Keratinocyte (primary cell): ENCODE data around the gene OLFML2A.

Experiments
- EZH2 ChIP-seq: IDR thresholded peaks from one replicate; pipeline ENCODE4 v1.6.1; 2012; ENCODE audit warnings: inconsistent platforms, mild to moderate bottlenecking, low read length, moderate library complexity
- TF ChIP-seq, protein P1 (sequence below), 3 experiments: IDR thresholded peaks in 1 of 3; conservative IDR thresholded peaks in 1 of 3; optimal IDR thresholded peaks in 1 of 3; 2 replicates in 2 of 3; 3 replicates in 1 of 3; pipeline versions ENCODE3 to v1.5.1; 2011; ENCODE audit warnings: low read length in 3 of 3, mild to moderate bottlenecking in 3 of 3, moderate library complexity in 2 of 3, control low read depth in 1 of 3, inconsistent platforms in 1 of 3; ENCODE audit not compliant: insufficient read depth in 2 of 3; ENCODE audit errors: extremely low read depth in 1 of 3

DNA sequence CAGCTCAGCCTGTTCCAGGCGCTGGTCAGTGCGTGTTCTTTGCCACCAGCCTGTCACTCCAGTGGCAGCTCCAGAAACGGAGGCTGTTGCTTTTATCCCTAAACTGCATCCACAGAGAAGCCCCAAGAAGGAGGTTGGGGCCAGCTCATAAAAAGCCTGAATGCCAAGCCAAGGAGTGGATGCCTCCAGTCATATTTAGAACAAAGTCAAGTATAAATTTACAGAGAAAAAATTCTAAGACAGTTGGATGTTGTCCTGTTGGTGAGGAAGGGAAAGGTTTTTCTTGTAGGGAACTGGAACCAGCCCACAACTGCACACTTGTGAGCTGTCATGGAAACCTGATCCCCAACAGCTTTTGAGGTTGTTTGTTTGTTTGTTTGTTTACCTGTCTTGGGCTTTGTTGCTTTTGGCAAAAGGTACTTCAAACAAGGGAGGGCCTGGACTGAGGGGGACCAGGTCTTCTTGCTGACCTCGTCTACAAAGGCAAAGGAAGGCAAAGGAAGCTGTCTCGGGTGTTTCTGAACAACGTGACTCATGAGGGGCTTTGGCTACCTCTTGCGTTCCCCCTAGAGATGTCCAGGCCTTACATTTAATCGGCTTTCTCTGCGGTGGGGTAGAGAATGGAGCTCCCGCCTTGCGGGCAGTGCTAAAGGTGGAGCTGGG is 36.7 kb downstream of the OLFML2A start:
- TF ChIP-seq, protein P1, sequence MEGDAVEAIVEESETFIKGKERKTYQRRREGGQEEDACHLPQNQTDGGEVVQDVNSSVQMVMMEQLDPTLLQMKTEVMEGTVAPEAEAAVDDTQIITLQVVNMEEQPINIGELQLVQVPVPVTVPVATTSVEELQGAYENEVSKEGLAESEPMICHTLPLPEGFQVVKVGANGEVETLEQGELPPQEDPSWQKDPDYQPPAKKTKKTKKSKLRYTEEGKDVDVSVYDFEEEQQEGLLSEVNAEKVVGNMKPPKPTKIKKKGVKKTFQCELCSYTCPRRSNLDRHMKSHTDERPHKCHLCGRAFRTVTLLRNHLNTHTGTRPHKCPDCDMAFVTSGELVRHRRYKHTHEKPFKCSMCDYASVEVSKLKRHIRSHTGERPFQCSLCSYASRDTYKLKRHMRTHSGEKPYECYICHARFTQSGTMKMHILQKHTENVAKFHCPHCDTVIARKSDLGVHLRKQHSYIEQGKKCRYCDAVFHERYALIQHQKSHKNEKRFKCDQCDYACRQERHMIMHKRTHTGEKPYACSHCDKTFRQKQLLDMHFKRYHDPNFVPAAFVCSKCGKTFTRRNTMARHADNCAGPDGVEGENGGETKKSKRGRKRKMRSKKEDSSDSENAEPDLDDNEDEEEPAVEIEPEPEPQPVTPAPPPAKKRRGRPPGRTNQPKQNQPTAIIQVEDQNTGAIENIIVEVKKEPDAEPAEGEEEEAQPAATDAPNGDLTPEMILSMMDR (optimal IDR thresholded peaks at IDR 0.05 in 1 of 3, IDR thresholded peaks at IDR 0.05 in 1 of 3, conservative IDR thresholded peaks at IDR 0.05 in 1 of 3; ENCODE audit: extremely low read depth in 1 of 3, insufficient read depth in 2 of 3, low read length in 3 of 3): no peak
- TF ChIP-seq EZH2: no peak
